HG03175 (cell line): ENCODE results near the gene HLA-F.

Source experiments
- ATAC-seq: cut with Tn5 transposase; IDR thresholded peaks from one replicate; pipeline ENCODE4 v1.9.1; 2021; ENCODE audit warnings: mild to moderate bottlenecking, moderate library complexity; ENCODE audit not compliant: unreplicated experiment

The HLA-F gene

GRCh38 chr6:29723262-29723665, at the start of gene HLA-F:
HLA-F (plus strand) TSS chr6:29723434; CDS start chr6:29723464, 30 bp downstream.
- ATAC-seq = peak; percentile 88

DNA sequence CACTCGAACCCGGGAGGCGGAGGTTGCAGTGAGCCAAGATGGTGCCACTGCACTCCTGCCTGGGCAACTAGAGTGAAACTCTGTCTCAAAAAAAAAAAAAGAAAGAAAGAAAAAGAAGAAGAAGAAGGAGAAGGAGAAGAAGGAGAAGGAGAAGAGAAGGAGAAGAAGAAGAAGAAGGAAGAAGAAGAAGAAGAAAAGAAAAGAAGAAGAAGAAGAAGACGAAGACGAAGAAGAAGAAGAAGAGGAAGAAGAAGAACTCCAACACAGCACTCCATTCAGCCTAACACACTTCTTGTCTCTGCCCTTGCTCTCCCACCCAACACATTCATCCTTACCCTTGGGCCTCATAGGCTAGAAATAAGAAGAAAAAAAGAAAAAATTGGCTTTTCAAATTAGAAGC, 49.2 kb upstream of the HLA-F start:
- ATAC-seq = no peak

GRCh38 chr6:29675561-29675960, 47.7 kb upstream of the HLA-F start:
- ATAC-seq = no peak

- no peak for ATAC-seq
These were observed 46.1 kb upstream of the HLA-F start for GRCh38 chr6:29676981-29677601.

DNA sequence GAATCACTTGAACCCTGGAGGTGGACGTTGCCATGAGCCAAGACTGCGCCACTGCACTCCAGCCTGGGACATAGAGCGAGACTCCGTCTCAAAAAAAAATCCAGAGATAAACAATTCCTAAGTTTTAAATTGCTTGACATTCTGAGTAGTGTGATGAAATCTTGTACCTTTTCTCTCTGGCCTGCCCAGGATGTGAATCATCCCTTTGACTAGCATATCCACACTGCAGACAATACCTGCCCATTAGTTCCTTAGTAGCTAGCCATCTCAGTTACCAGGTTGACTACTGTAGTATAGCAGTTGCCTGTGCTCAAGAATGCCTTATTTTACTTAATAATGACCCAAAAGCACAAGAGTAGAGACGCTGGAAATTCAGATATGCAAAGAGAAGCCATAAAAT, 45.1 kb upstream of the HLA-F start:
- ATAC-seq = no peak

DNA sequence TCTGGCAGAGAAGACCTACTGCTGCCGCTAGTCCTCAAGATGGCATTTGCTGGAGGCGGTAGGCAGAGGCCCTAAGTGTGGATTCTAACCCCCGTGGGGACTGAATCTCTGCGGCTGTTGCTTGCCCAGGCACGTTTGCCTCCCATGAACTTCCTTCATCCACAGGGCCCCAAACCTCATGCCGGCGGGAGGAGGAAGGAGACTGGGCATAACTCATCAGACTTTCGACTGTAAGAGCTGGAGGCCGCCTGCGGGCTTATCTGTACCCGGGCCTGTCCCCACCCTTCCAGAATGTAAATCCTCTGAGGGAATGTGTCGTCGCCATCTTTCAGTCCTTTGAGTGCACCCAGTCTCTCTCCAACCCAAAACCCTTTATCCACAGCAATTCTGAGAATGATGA, 43.3 kb upstream of the HLA-F start:
- no peak for ATAC-seq

- no peak for ATAC-seq
These were observed 42.8 kb upstream of the HLA-F start for GRCh38 chr6:29680416-29680815.

GRCh38 chr6:29680904-29681303, 42.3 kb upstream of the HLA-F start, which contains the start of gene ZFP57:
ZFP57 (minus strand) TSS chr6:29681152; CDS start chr6:29677003, 4,149 bp downstream.
- ATAC-seq = no peak

DNA sequence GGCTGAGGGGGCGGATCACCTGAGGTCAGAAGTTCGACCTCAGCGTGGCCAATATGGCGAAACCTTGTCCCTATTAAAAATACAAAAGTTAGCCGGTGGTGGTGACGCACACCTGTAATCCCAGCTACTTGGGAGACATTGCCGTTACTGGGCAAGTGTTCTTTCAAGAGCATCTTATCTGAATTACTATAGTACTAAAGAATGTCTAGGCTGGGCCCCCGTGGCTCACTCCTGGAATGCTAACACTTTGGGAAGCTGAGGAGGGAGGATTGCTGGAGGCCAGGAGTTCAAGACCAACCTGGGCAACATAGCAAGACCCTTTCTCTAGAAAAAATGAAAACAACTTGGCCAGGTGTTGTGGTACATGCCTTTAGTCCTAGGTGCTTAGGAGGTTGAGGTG, 41.4 kb upstream of the HLA-F start:
- ATAC-seq = no peak

DNA sequence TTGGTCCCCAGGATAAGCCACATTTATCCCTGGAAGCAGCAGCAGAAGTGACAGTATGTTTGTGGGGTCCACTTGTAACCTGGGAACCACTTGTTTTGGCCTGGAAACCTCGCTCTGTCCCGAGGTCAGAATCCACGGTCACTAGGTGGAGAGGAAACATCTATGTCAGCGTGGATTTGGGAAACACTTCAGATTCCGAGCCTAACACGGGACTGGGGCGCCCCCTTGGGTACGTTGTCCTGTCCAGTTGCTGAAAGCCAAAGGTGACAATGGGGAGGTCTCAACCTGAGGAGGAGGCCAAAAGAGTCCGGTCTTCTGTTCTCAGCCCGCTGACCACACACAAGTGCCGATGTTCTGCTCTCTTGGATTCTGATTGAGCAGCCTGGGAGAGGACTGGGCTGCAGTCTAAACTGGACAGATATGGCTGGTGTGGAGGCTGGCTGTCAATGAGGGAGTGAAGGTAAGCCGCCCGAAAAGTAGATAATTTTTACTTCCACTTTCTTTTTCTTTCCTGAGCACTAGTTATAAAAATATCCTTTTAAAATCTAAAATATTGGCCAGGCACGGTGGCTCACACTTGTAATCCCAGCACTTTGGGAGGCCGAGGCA, 37.4 kb upstream of the HLA-F start:
- ATAC-seq = no peak

GRCh38 chr6:29694637-29695036, 28.6 kb upstream of the HLA-F start:
- ATAC-seq = no peak

GRCh38 chr6:29696147-29697125, 26.8 kb upstream of the HLA-F start:
- no peak for ATAC-seq

DNA sequence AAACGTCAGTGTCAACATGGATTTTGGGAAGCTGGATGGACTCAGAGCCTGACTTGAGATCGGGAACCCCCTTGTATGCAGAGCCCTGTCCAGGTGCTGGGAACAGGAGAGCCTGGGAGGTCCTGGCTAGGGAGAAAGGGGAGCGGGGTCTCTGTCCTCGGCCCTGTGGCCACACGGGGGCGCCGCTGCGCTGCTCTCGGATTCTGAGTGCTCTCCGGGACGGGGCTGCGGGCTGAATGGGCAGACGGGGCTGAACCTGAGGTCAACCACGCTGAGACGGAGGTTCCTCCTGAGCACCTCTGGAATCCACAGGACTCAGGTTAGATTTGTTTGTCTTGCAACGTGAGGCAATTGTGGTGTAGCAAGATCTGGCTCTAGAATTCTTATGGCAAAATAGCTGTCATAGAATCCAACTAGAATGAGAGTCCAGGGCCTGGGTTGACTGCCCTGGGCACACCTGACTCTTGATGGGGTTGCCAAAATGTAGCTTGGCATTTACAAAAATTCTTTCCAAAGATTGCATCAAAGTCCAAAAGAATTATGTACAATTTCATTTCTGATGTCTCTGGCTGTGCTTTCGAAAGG, 20.6 kb upstream of the HLA-F start:
- no peak for ATAC-seq

DNA sequence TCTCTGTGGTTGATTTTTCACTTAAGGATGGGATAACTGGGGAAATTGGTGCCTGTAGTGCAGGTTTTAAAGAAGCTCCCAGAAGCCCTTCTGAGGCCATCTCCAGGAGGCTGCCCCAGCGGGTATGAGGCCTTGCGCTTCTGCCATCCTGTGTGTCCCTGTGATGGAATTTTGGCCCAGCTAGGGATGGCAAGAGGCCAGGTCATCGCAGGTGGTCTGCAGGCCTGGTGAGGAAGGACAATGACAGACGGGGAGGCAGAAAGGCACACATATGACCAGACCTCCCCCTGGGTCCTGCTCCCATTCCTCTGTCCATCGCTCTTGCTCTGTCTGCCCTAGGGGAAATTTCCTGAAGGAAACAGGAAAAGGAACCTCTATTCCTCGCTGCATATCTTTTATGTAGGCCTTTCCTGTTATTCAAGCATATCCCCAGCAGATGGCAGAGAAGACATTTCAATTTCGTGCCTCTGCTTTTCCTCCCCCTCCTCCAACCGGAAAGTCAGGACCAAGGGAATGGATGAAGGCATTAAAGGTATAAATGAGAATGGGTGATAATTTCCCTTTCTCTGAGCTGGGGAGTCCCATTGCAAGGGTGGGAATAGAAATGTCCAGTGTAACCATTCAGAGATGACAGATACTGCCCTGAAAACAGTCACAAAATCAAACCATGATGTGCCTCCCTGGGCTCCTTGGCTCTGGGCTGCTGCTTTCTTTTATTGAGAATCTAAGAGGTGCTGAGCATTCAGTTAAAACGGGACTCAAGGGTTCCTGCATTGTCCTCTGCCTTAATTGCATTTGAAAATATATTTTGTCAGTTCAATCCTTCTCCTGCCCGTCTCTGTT, 17.6 kb upstream of the HLA-F start:
- no peak for ATAC-seq

DNA sequence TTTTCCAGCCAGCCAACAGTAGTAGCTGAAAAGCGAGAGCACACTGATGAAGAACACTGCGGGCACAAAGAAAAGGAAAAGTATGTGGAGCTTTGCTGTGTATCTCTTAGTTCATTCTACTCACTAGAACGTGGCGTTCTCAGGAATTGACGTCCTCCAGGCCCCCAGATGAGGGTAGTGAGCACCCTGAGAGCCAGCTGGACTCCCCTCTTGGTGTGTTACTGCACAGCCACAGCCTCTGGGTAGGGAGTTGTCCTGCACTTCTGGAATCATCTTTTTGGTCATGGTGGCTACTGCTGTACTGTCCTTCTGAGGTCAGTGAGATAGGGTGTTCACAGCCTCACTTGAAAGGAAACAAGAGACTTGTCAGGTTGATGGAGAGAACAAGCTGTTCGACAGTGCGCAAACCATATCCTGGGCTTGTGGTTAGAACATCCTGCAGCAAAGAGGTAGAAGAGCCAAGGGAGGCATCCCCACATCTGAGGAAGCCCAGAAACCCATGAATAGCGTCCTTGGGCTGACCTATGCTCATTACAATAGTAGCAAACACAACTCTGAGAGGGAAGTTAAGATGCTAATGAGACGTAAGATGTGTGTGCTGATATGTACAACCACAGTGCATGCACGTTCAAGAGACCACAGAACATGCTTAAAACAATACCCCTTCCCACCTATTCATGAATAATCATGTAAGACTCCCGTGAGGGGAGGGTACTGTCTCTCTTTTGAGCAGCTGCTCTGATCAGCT, 14.6 kb upstream of the HLA-F start:
- ATAC-seq = no peak

GRCh38 chr6:29709188-29709587, 14.0 kb upstream of the HLA-F start:
- no peak for ATAC-seq

GRCh38 chr6:29710281-29710941, 12.8 kb upstream of the HLA-F start:
- no peak for ATAC-seq

DNA sequence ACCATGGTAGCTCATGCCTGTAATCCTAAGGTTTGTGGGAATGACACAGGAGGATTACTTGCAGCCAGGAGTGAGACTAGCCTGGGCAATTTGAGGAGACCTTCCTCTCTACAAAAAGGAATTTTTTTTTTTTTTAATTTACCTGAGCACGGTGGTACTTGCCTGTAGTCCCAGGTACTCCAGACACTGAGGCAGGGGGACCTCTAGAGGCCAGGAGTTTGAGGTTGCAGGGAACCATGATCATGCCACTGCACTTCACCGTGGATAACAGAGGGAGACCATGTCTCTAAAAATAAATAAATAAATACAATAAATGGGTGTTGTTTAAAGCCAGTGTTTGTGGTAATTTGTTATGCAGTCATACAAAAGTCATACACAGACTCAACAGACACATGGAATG, 2.4 kb upstream of the HLA-F start:
- ATAC-seq = no peak
